PC-3 (cell line): Measurements from ENCODE around the gene LNX2. TPM values are rescaled to one million over a fixed set of nuclear protein-coding genes. Genes with fewer than 3 reads are reported as not detected.

Experiments
- ATAC-seq: fragments of 200-7000 bp; cut with Tn5 transposase; 2 replicates; pipeline ENCODE4 v1.9.1; 2020; ENCODE audit warnings: mild to moderate bottlenecking, moderate library complexity
- BruUV-seq: library from RNA; stranded (reverse); fragments of 400-500 nt; replicated peaks from 2 replicates; lab custom pipeline; 2021; lab: Mats Ljungman, UMichigan
- CTCF ChIA-PET: fragments of 300-600 bp; sonication (Branson Sonifier 250); formaldehyde crosslinking; loops from one replicate; lab custom pipeline; 2022; ENCODE audit warnings: antibody characterized with exemption; lab: Charles Lee
- POLR2A ChIA-PET: fragments of 300-600 bp; sonication (Branson Sonifier 250); formaldehyde crosslinking; loops from one replicate; lab custom pipeline; 2022; ENCODE audit warnings: antibody characterized with exemption; ENCODE audit not compliant: unreplicated experiment; lab: Charles Lee
- DNase-seq: peaks from one replicate; pipeline ENCODE4 v3.0.0-alpha.2; 2015
- H2AFZ ChIP-seq: fragments of 300-600 bp; sonication (generic); 2 replicates; pipeline ENCODE4 v1.6.0; 2016; ENCODE audit warnings: antibody characterized with exemption, low read length
- H3F3A ChIP-seq: fragments of 300-600 bp; sonication (generic); one replicate; pipeline ENCODE4 v1.6.0; 2017; ENCODE audit warnings: antibody characterized with exemption, low read length, control low read depth, mild to moderate bottlenecking; ENCODE audit not compliant: unreplicated experiment
- H3K27ac ChIP-seq: fragments of 300-600 bp; sonication (generic); 2 replicates; pipeline ENCODE4 v1.5.1; 2016; ENCODE audit warnings: mild to moderate bottlenecking, low read length
- H3K27me3 ChIP-seq: fragments of 300-600 bp; sonication (generic); 2 replicates; pipeline ENCODE4 v1.6.1; 2016; ENCODE audit warnings: low read length, mixed read lengths
- H3K36me3 ChIP-seq: fragments of 300-600 bp; sonication (generic); 2 replicates; pipeline ENCODE4 v1.6.1; 2016; ENCODE audit warnings: low read depth, mixed run types, low read length, mixed read lengths
- H3K4me1 ChIP-seq: fragments of 300-600 bp; sonication (generic); 2 replicates; pipeline ENCODE4 v1.5.1; 2016; ENCODE audit warnings: low read length; ENCODE audit not compliant: insufficient read depth
- H3K4me2 ChIP-seq: fragments of 300-600 bp; sonication (generic); 2 replicates; pipeline ENCODE4 v1.6.0; 2016; ENCODE audit warnings: low read length
- H3K4me3 ChIP-seq: fragments of 300-600 bp; sonication (generic); 2 replicates; pipeline ENCODE4 v1.5.1; 2016; ENCODE audit warnings: mild to moderate bottlenecking, low read length, mixed read lengths
- H3K79me2 ChIP-seq: fragments of 300-600 bp; sonication (generic); 2 replicates; pipeline ENCODE4 v1.6.1; 2017; ENCODE audit warnings: low read length, mixed read lengths
- H3K9ac ChIP-seq: fragments of 300-600 bp; sonication (generic); 2 replicates; pipeline ENCODE4 v1.6.0; 2016; ENCODE audit warnings: mild to moderate bottlenecking, low read length
- H3K9me2 ChIP-seq: fragments of 300-600 bp; sonication (generic); replicated peaks from 2 replicates; pipeline ENCODE4 v1.6.1; 2016; ENCODE audit warnings: mixed run types, low read length, mixed read lengths
- H3K9me3 ChIP-seq: fragments of 300-600 bp; sonication (generic); 2 replicates; pipeline ENCODE4 v1.6.1; 2016; ENCODE audit warnings: low read length, mixed read lengths
- H4K20me1 ChIP-seq: fragments of 300-600 bp; sonication (generic); 2 replicates; pipeline ENCODE4 v1.6.1; 2016; ENCODE audit warnings: low read length, mixed read lengths
- CTCF ChIP-seq: fragments of 300-600 bp; sonication (generic); conservative IDR thresholded peaks from 2 replicates; pipeline ENCODE4 v1.5.1; 2017; ENCODE audit warnings: antibody characterized with exemption, low read depth, mild to moderate bottlenecking, low read length
- EZH2 ChIP-seq: fragments of 300-600 bp; sonication (generic); IDR thresholded peaks from one replicate; pipeline ENCODE4 v1.6.1; 2017; ENCODE audit warnings: antibody characterized with exemption, mild to moderate bottlenecking, low read length; ENCODE audit not compliant: unreplicated experiment
- EZH2phosphoT487 ChIP-seq: fragments of 300-600 bp; sonication (generic); IDR thresholded peaks from 2 replicates; pipeline ENCODE4 v1.6.1; 2018; ENCODE audit warnings: mild to moderate bottlenecking, antibody characterized with exemption, low read length, borderline replicate concordance
- intact Hi-C: fragments of 100-400 bp; cut with micrococcal nuclease; formaldehyde crosslinking; loops from 2 replicates; pipeline ENCODE4 v1.9.0; 2023
- total RNA-seq: library from RNA; depleted of rRNA; stranded (reverse); fragments of >200 nt; gene quantifications from 2 replicates; pipeline ENCODE4 v1.2.3, GENCODE V29; 2014

Gene LNX2
- total RNA-seq, 1 experiment from 2014 or later = 6.0 TPM

- Histone ChIP-seq H2AFZ (no peak overlapping the region), H3K36me3 (no peaks in the 10 kb centered on the region), H3K4me1 (peaks cover 30% of the 10 kb centered on the region), H3K79me2 (no peaks in the 10 kb centered on the region), H3K4me3 (no peak overlapping the region), H3K4me2 (no peak overlapping the region), H4K20me1 (no peaks in the 10 kb centered on the region), H3K27ac (no peak overlapping the region), H3K9ac (no peak overlapping the region), H3K9me3 (no peaks in the 10 kb centered on the region), H3K27me3 (no peaks in the 10 kb centered on the region), H3F3A (no peaks in the 10 kb centered on the region), H3K9me2 (no peaks in the 10 kb centered on the region)
- TF ChIP-seq EZH2 (no peak), CTCF (no peak), EZH2phosphoT487 (no peak)
- no peak for ATAC-seq
- intact Hi-C loops = loop anchor here (10.0 kb wide), 1 partner anchor 104 kb away; no protein-coding TSS in a partner anchor
- no TSS peak for BruUV-seq
- ChIA-PET CTCF (no interaction called here), POLR2A (no interaction called here)
- no peak for DNase-seq
Observed at GRCh38 chr13:27660511-27660910, 40.2 kb upstream of the LNX2 start.

GRCh38 chr13:27659145-27659865 lies 39.0 kb upstream of the LNX2 start:
- no peaks in the 10 kb centered on the region for H3K27me3 ChIP-seq
- intact Hi-C loops = loop anchor here (5.0 kb wide), 2 partner anchors 37 to 82 kb away; partner anchors contain the start of genes LNX2 and POLR1D
- CTCF ChIA-PET = interaction anchor here (0.5 to 0.6 kb wide), 2 partner anchors 55 to 113 kb away, joined by 3 to 4 read pairs; no protein-coding TSS in a partner anchor

More at GRCh38 chr13:27659145-27659865, 39.0 kb upstream of the LNX2 start:
- no peaks in the 10 kb centered on the region for H3K79me2 ChIP-seq
- ATAC-seq (no peak), DNase-seq (no peak)
- no peaks in the 10 kb centered on the region for H3K9me3 ChIP-seq
- no TSS peak for BruUV-seq
- no peaks in the 10 kb centered on the region for H3K36me3 ChIP-seq
- H2AFZ ChIP-seq = no peak overlapping the region
- H3K4me2 ChIP-seq = peak overlapping the region; percentile 75
- no peak overlapping the region for H3K4me3 ChIP-seq
- no peak for TF ChIP-seq EZH2phosphoT487
- TF ChIP-seq CTCF = no peak
- TF ChIP-seq EZH2 = no peak
- H4K20me1 ChIP-seq = no peaks in the 10 kb centered on the region
- H3K27ac ChIP-seq = peak overlapping the region; percentile 28; the same call in 1 of the 2 replicates
- POLR2A ChIA-PET = no interaction called here
- H3K9ac ChIP-seq = no peak overlapping the region
- no peaks in the 10 kb centered on the region for H3F3A ChIP-seq
- peaks cover 30% of the 10 kb centered on the region for H3K4me1 ChIP-seq
- no peaks in the 10 kb centered on the region for H3K9me2 ChIP-seq
